Measurements from ENCODE around the gene PPIG.

- TF ChIP-seq, protein P1, sequence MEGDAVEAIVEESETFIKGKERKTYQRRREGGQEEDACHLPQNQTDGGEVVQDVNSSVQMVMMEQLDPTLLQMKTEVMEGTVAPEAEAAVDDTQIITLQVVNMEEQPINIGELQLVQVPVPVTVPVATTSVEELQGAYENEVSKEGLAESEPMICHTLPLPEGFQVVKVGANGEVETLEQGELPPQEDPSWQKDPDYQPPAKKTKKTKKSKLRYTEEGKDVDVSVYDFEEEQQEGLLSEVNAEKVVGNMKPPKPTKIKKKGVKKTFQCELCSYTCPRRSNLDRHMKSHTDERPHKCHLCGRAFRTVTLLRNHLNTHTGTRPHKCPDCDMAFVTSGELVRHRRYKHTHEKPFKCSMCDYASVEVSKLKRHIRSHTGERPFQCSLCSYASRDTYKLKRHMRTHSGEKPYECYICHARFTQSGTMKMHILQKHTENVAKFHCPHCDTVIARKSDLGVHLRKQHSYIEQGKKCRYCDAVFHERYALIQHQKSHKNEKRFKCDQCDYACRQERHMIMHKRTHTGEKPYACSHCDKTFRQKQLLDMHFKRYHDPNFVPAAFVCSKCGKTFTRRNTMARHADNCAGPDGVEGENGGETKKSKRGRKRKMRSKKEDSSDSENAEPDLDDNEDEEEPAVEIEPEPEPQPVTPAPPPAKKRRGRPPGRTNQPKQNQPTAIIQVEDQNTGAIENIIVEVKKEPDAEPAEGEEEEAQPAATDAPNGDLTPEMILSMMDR (IDR thresholded peaks at IDR 0.05; ENCODE audit: low read depth, low read length) = no peak
- no peak for TF ChIP-seq EZH2phosphoT487 (IDR thresholded peaks at IDR 0.05; ENCODE audit: low read depth)
Measured at GRCh38 chr2:169625781-169626180, 41.6 kb downstream of the PPIG start.

All from OCI-LY3 (cell line).